Fibroblast of lung (primary cell): ENCODE results near the gene SULT1C4.

Experiments
- CTCF ChIP-seq, 2 donors: IDR thresholded peaks in 1 of 2; conservative IDR thresholded peaks in 1 of 2; 1 replicate in 1 of 2; 2 replicates in 1 of 2; pipeline ENCODE4 v1.5.1; 2011 to 2012; ENCODE audit warnings: low read length in 2 of 2, control low read depth in 1 of 2, inconsistent platforms in 1 of 2, low read depth in 1 of 2, mild to moderate bottlenecking in 1 of 2
- EZH2 ChIP-seq: IDR thresholded peaks from 2 replicates; pipeline ENCODE4 v1.5.1; 2012; ENCODE audit warnings: low read length, control low read depth, mild to moderate bottlenecking; ENCODE audit errors: missing control alignments

DNA sequence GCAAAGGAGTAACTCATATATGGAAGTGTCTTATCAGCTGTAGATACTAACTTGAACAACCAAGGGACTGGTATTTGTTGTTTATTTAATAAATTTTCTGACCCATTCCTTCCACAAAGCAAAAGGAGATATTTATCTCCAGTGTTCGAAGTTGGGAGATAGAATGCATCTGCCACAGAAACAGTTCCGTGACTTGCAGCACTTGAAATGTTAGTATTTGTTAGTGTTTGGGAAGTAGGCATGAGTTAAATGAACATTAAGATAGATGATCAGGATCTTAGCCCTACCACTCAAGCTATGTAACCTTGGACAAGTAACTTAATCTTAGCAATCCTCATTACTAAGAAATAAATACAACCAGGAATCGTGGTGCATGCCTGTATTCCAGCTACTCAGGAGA lies 12.1 kb upstream of the SULT1C4 start:
- TF ChIP-seq CTCF (conservative IDR thresholded peaks at IDR 0.05 in 1 of 2, IDR thresholded peaks at IDR 0.05 in 1 of 2; ENCODE audit: low read depth in 1 of 2, low read length in 2 of 2) (no peak), EZH2 (no peak)
